Spleen (tissue), 11 donors: ENCODE data around the gene LRMDA. TPM values are rescaled to one million over a fixed set of nuclear protein-coding genes. Genes with fewer than 3 reads are reported as not detected.

ENCODE experiments used
- DNase-seq: peaks from one replicate; pipeline ENCODE4 v3.0.0-alpha.2; 2020
- H3K27ac ChIP-seq, 8 donors: fragments of 200-600 bp; sonication (generic) in 7 of 8; 1 replicate in 4 of 8; 2 replicates in 4 of 8; pipeline versions ENCODE4 v1.5.0 to v1.8.0; 2016 to 2021; ENCODE audit warnings: inconsistent platforms in 4 of 8, mild to moderate bottlenecking in 4 of 8, moderate library complexity in 1 of 8
- H3K27me3 ChIP-seq, 7 donors: fragments of 200-600 bp; sonication (generic) in 6 of 7; replicated peaks in 1 of 7; 1 replicate in 4 of 7; 2 replicates in 3 of 7; pipeline versions ENCODE4 v1.5.0 to v1.8.0; 2016 to 2021; ENCODE audit warnings: inconsistent platforms in 3 of 7, mild to moderate bottlenecking in 1 of 7
- H3K36me3 ChIP-seq, 6 donors: fragments of 200-600 bp; sonication (generic) in 5 of 6; 1 replicate in 4 of 6; 2 replicates in 2 of 6; pipeline versions ENCODE4 v1.5.0 to v1.8.0; 2016 to 2021; ENCODE audit warnings: inconsistent platforms in 2 of 6
- H3K4me1 ChIP-seq, 6 donors: fragments of 200-600 bp; sonication (generic) in 5 of 6; 1 replicate in 3 of 6; 2 replicates in 3 of 6; pipeline versions ENCODE4 v1.5.0 to v1.8.0; 2016 to 2021; ENCODE audit warnings: inconsistent platforms in 3 of 6
- H3K4me3 ChIP-seq, 8 donors: fragments of 200-600 bp; sonication (generic) in 7 of 8; 1 replicate in 4 of 8; 2 replicates in 4 of 8; pipeline versions ENCODE4 v1.5.0 to v1.8.0; 2016 to 2021; ENCODE audit warnings: inconsistent platforms in 4 of 8, mild to moderate bottlenecking in 4 of 8, moderate library complexity in 2 of 8
- H3K9me3 ChIP-seq, 8 donors: fragments of 200-600 bp; sonication (generic) in 7 of 8; 1 replicate in 4 of 8; 2 replicates in 4 of 8; pipeline versions ENCODE4 v1.5.0 to v1.8.0; 2016 to 2021; ENCODE audit warnings: inconsistent platforms in 4 of 8
- POLR2A ChIP-seq, 3 donors: fragments of 450-650 bp; IDR thresholded peaks; one replicate each; pipeline ENCODE4 v1.5.1; 2017; ENCODE audit warnings: antibody characterized with exemption in 3 of 3, mild to moderate bottlenecking in 1 of 3
- POLR2AphosphoS5 ChIP-seq, 3 donors: sonication (generic); formaldehyde crosslinking; IDR thresholded peaks; one replicate each; pipeline ENCODE4 v1.5.1; 2017; ENCODE audit warnings: antibody characterized with exemption in 3 of 3
- WGBS, 5 donors: extraction: QIAGEN DNeasy Blood & Tissue Kit in 3 of 5; methylation state at CpG; one replicate each; pipeline versions ENCODE4 v1.1.5 to v1.1.7; 2013 to 2018; 5-methylcytosine and 5-hydroxymethylcytosine counted together
- intact Hi-C: fragments of 100-400 bp; cut with DNase I; formaldehyde crosslinking; loops from one replicate; pipeline ENCODE4 v1.15.0; 2023; ENCODE audit warnings: low total_unique reads
- polyA plus RNA-seq, 3 donors: library from polyadenylated mRNA; stranded (reverse); fragments of 200-250 nt; gene quantifications; one replicate each; pipeline ENCODE4 v1.2.1, GENCODE V29; 2013
- total RNA-seq, 7 donors: library from RNA; depleted of rRNA in 3 of 7; stranded (reverse); fragments of >200 nt in 3 of 7; fragmentation: NEBNext Ultra II Directional in 4 of 7; extraction: Animal tissue kit (Norgen Biotek cat#: 25700) in 4 of 7; gene quantifications; one replicate each; pipeline versions ENCODE4 v1.1.0 to v1.2.1, GENCODE V29; 2016 to 2021
- TF ChIP-seq, protein P1 (sequence below), 11 experiments: fragments of 200-600 bp in 7 of 11; fragments of 450-650 bp in 4 of 11; sonication (generic) in 4 of 11; IDR thresholded peaks in 8 of 11; conservative IDR thresholded peaks in 3 of 11; 1 replicate in 7 of 11; 2 replicates in 4 of 11; pipeline versions ENCODE4 v1.4.0 to v1.8.0; 2016 to 2021; ENCODE audit warnings: antibody characterized with exemption in 11 of 11, inconsistent platforms in 4 of 11, mild to moderate bottlenecking in 1 of 11
- donor health status: healthy with polysubstance abuse.
- donor health status: DM: no; HTN: no; CAD: no; lungs with moderate emphysema.
- donor health status: DM: no; HTN: no; CAD: no.
- donor health status: Bipolar disorder and iron deficiency.
- donor health status: healthy.
- donor health status: DM: no; HTN: no; CAD: no.
- donor health status: DM: yes; HTN: yes; CAD: no.

Gene LRMDA
- total and polyA plus RNA-seq, 10 donors, result 7.3 to 46.6 (median 28.2) TPM

DNA sequence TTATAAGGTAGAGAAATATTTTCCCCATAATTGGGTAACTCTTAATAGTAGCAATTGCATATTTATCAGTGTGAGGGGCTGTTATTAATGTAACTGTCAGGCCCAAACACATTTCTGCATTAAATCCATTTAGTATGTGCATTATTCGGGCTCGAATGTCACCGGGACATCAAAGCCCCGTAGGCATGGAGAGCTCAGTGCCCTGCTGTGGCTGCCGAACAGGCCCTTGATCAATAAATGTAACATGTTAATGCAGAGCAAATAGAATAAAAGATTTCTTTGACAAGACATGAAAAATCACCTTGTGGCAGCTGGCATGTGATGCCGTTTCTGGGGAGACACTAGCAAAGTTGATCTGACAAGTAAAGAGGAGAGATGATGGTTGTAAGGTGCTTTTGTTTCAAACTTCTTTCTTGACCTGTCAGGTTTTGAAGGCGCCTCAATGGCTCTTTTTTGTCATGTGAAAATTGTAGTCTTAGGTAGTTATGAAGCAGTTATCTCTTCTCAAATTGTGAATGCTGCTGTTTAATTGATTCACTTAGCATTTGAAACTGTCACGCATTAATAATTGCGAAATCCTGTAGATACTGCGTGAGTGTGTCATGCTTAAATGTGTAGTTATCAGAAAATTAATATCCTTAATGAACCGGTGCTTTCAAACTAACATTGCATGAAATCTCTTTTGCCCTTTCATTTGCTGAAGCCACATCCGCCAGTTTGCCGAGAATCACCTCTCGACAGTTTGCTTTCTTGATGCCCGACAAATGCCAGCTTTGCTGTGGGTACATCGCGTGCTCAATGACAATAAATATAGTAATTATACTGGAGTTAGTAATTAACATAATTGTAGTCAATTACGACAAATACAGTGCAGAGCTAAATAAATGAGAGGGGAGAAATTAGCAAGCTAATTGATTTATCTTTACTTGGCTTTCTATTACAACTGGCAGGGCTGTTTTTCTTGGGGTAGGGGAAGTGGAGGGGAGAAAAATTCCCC lies 19.5 kb downstream of the LRMDA start:
- no peak for DNase-seq
- Histone ChIP-seq H3K36me3 (peaks cover 0 to 8% (median 0%) of the 10 kb centered on the region in 6 donors), H3K27me3 (no peaks in the 10 kb centered on the region), H3K27ac (no peak overlapping the region), H3K9me3 (peaks cover 0 to 11% (median 9%) of the 10 kb centered on the region in 8 donors), H3K4me3 (no peak overlapping the region), H3K4me1 (peaks cover 0 to 8% (median 0%) of the 10 kb centered on the region in 6 donors)
- 92 to 96% (median 93%) methylated on average over 18 of the region's 18 CpGs for WGBS, 5 donors
- TF ChIP-seq POLR2A (IDR thresholded peaks at IDR 0.05) (no peak), POLR2AphosphoS5 (IDR thresholded peaks at IDR 0.05) (no peak)
- TF ChIP-seq, protein P1, sequence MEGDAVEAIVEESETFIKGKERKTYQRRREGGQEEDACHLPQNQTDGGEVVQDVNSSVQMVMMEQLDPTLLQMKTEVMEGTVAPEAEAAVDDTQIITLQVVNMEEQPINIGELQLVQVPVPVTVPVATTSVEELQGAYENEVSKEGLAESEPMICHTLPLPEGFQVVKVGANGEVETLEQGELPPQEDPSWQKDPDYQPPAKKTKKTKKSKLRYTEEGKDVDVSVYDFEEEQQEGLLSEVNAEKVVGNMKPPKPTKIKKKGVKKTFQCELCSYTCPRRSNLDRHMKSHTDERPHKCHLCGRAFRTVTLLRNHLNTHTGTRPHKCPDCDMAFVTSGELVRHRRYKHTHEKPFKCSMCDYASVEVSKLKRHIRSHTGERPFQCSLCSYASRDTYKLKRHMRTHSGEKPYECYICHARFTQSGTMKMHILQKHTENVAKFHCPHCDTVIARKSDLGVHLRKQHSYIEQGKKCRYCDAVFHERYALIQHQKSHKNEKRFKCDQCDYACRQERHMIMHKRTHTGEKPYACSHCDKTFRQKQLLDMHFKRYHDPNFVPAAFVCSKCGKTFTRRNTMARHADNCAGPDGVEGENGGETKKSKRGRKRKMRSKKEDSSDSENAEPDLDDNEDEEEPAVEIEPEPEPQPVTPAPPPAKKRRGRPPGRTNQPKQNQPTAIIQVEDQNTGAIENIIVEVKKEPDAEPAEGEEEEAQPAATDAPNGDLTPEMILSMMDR (IDR thresholded peaks at IDR 0.05 in 8 of 11, conservative IDR thresholded peaks at IDR 0.05 in 3 of 11), result no peak
- intact Hi-C loops, result no loop called here

DNA sequence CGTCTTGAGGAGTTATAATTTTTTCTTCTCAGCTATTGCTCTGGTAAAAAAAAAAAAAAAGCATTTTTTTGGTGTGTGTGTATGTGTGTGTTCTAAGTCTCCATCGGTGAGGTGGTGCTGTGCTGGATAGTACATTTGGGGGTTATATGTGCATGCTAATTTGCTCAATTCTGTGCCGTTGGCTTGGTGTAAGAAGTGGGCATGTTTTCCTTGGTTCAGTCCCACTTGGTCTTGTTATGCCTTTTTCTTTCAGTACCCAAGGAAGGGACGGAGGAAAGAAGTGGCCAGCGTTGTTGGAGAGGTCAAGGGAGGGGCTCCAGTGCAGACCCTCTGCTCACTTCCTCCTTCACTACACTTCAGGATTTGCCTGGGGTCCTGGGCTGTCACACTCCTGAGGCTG lies 20.4 kb downstream of the LRMDA start:
- Histone ChIP-seq H3K36me3 (peaks cover 0 to 11% (median 0%) of the 10 kb centered on the region in 6 donors), H3K4me1 (peaks cover 0 to 8% (median 0%) of the 10 kb centered on the region in 6 donors), H3K9me3 (peaks cover 0 to 2% (median under 1%) of the 10 kb centered on the region in 8 donors), H3K27me3 (no peaks in the 10 kb centered on the region), H3K4me3 (no peak overlapping the region), H3K27ac (no peak overlapping the region)
- DNase-seq, result no peak
- no peak for TF ChIP-seq POLR2A (IDR thresholded peaks at IDR 0.05)
- TF ChIP-seq, protein P1 (IDR thresholded peaks at IDR 0.05 in 8 of 11, conservative IDR thresholded peaks at IDR 0.05 in 3 of 11), result no peak
- TF ChIP-seq POLR2AphosphoS5 (IDR thresholded peaks at IDR 0.05), result no peak
- WGBS, 5 donors, result 74 to 81% (median 78%) methylated on average over 5 of the region's 5 CpGs
- intact Hi-C loops, result no loop called here

DNA sequence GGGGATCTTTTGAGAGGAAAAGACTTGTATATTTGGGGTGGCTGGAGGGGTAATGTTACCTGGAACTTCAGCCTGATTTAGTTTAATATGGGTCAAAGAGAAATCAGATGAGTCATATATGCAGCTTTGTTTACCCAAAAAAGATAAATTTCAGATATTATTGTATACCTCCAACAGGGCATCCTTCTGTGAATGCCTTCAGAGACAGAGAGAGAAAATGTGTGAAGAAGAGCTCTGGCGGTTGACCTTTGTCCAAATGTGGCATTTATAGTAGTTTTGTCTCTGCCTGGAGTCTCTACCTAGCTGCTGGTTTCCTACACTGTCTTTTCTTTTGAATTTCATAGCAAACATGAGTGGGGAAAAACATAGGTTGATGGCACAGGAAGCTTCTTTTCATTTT lies 21.6 kb downstream of the LRMDA start:
- TF ChIP-seq, protein P1 (IDR thresholded peaks at IDR 0.05 in 8 of 11, conservative IDR thresholded peaks at IDR 0.05 in 3 of 11), result no peak
- TF ChIP-seq POLR2AphosphoS5 (IDR thresholded peaks at IDR 0.05), result no peak
- TF ChIP-seq POLR2A (IDR thresholded peaks at IDR 0.05), result no peak
- DNase-seq, result no peak
- Histone ChIP-seq H3K4me3 (no peak overlapping the region), H3K27ac (no peak overlapping the region), H3K36me3 (peaks cover 0 to 11% (median 0%) of the 10 kb centered on the region in 6 donors), H3K27me3 (no peaks in the 10 kb centered on the region), H3K4me1 (peaks cover 0 to 8% (median 0%) of the 10 kb centered on the region in 6 donors), H3K9me3 (no peaks in the 10 kb centered on the region)
- intact Hi-C loops, result no loop called here
- WGBS, 5 donors, result 90 to 100% (median 96%) methylated on average over 1 of the region's 1 CpG

DNA sequence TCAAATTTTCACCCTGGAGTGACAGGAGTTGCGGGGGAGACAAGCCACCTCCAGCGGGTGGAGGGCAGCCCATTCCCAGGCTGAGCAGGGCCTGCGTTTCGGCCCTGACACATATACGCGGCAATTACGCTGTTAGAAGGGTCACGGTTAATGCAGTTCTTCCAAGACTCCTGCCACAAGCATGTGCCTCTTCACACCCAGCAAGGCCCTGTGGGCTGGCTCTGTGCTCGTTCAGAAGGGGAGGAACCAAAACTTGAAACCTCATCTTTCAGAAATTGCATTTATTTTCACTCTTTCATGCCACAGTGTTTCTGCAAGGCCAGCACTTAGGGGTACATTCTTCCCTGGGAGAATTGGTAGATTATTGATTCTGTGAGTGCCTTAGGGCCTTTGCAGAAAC lies 24.7 kb downstream of the LRMDA start:
- DNase-seq, result no peak
- Histone ChIP-seq H3K4me1 (no peaks in the 10 kb centered on the region), H3K4me3 (no peak overlapping the region), H3K9me3 (no peaks in the 10 kb centered on the region), H3K27me3 (no peaks in the 10 kb centered on the region), H3K36me3 (peaks cover 0 to 11% (median 0%) of the 10 kb centered on the region in 6 donors), H3K27ac (no peak overlapping the region)
- WGBS, 5 donors, result 86 to 92% (median 89%) methylated on average over 9 of the region's 9 CpGs
- TF ChIP-seq POLR2AphosphoS5 (IDR thresholded peaks at IDR 0.05), result no peak
- intact Hi-C loops, result no loop called here
